HG02943 (cell line): ENCODE measurements around the gene IL12B.

ENCODE experiments used
- ATAC-seq: cut with Tn5 transposase; IDR thresholded peaks from one replicate; pipeline ENCODE4 v1.9.1; 2021; ENCODE audit warnings: mild to moderate bottlenecking, low read depth, moderate library complexity; ENCODE audit not compliant: unreplicated experiment

IL12B gene

GRCh38 chr5:159336586-159336985 is 6.3 kb upstream of the IL12B start:
- ATAC-seq = no peak

- no peak for ATAC-seq
Measured at GRCh38 chr5:159333545-159333925, 3.2 kb upstream of the IL12B start.

DNA sequence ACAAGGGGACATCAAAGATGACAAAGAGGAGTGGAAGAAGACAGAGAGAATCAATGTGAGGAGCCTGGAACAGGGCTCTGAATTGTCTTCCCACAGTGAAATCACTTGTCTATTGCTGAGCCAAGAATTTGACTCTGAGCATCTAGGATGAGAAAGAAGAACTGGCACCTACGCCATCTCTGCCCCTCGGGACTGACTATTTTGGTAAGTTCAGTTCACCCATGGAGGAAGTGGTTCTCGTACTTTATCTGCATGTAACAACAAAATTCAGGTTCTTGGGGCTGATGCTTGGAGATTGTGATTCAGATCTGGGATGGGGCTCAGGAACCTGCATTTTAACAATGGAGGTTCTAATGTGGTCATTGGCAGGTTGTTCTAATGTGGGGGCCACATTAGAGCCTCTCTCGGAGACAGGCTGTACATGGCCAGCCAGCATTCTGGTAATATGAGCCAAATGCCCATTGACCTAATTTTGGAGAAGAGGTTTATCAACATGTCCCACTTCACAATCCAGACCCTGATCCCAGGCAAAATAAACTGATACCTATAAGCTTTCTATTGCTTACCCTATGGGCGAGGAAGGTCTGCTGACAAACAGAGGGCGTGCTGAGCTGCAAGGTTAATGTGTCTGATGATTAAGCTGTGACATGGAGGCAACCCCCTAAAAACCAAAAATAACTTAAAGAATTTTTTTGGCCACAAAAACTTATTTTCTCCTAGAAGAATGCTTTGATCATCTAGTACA is 2.7 kb upstream of the IL12B start:
- no peak for ATAC-seq

- ATAC-seq = peak; percentile 61
Measured at GRCh38 chr5:159331093-159331973, 1.0 kb upstream of the IL12B start.

DNA sequence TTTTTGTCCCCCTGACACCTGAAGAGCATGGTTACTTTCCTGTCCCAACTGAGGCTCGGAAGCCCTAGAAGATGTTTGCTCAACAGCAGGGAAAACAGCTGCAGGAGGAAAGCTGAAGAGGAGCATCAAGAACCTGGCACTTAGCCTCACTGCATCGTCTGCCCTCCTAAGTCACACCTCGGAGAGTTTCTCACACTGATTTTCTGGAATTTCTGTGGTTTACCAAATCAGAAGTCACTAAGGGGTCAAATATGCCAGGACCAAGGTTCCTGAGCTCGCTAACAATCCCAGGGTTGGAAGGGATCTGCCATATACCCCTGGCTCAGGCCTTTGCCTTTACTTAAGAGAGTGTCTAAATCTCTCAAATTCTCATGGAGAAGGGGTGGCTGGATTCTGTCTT is 5.3 kb downstream of the IL12B start:
- no peak for ATAC-seq

GRCh38 chr5:159324102-159324755 is 6.1 kb downstream of the IL12B start:
- no peak for ATAC-seq

DNA sequence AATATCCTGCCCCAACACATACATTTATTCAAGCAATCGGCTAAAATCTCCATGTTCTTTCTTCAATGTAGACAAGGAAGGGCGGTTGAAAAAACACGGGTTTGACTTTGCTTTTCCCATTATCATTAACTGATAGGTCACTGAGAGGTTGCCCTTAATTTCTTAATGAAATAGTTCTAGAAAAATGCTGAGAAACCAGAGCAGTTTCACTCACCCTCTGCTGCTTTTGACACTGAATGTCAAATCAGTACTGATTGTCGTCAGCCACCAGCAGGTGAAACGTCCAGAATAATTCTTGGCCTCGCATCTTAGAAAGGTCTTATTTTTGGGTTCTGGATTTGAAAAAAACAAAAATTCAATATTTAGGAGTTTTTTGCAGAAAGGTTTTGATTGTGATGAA is 8.1 kb downstream of the IL12B start:
- ATAC-seq = no peak

GRCh38 chr5:159319832-159320231 is 10.5 kb downstream of the IL12B start:
- no peak for ATAC-seq

- no peak for ATAC-seq
Measured at GRCh38 chr5:159319363-159319762, 10.9 kb downstream of the IL12B start.

- ATAC-seq = no peak
Measured at GRCh38 chr5:159318448-159318847, 11.8 kb downstream of the IL12B start.

DNA sequence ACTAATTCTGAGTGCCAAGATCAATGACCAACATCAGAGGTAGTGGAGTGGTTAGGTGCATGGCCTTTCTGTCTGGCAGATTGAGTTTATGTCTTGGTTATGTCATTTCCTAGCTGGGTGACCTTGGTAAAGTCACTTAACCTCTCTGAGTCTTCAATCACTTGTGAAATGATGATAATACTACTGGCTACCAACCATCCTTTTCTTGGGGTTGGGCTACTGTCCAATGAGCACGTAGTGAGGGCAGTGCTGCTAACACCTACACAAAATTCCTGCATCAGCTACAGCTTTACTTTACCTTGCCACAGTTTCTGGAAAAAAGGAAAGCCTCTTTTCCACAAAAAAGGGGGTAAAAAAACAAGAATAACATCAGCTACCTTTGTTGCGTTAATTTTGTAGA is 12.4 kb downstream of the IL12B start:
- ATAC-seq = no peak

DNA sequence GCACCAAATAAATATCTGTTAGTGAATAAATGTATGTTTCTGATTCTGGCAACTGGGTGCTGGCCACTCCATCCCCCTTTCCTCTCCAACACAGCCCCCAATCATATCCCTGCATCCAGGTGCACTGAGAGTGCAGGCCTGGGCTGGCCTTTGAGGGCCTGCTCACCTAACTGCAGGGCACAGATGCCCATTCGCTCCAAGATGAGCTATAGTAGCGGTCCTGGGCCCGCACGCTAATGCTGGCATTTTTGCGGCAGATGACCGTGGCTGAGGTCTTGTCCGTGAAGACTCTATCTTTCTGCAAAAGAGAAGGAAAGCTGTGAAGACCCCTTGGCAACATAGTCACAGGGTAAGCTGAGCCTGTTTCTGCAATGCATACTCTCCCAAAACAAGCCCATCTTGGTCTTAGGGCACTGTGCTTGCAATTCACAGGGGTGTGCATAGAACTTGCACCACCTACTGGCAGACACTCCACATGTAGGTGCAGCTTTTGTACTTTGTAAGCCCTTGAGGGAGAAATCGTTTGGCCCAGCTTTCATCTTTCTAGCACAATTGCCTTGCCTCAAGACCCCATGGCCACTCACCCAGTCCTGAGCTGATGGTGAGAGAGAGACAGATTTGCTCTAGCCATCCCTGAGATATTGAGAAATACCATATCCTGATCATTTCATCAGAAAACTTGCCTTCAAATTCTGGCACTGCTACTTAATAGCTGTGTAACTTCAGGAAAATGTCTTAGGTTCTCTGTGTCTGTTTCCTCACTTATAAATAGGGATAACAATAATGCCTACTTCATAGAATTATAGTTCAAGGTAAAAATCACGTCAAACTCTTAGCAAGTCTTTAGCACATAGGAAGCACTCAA is 13.5 kb downstream of the IL12B start:
- ATAC-seq = no peak

DNA sequence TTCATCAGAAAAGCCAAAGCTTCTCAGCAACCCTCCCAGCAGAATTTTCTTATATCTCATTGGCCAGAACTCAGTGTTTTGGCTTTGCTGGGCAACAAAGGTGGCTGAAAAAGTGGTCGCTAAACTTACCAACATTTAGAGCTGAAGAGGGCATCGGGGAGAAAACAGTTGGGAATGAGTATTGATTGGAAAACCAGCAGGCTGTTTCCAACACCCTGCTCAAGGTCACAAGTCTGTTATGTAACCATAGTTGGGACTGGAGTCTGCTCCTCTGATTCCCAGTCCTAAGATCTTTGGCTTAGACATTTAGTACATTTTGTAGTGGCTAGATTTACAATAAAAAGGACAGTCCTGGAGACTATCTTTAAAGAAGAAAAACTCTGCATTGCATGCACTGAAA is 17.1 kb downstream of the IL12B start:
- ATAC-seq = no peak

GRCh38 chr5:159311063-159311462 is 19.2 kb downstream of the IL12B start:
- ATAC-seq = no peak

- no peak for ATAC-seq
Measured at GRCh38 chr5:159310511-159310910, 19.8 kb downstream of the IL12B start.

- ATAC-seq = no peak
Measured at GRCh38 chr5:159309689-159310433, 20.4 kb downstream of the IL12B start.

DNA sequence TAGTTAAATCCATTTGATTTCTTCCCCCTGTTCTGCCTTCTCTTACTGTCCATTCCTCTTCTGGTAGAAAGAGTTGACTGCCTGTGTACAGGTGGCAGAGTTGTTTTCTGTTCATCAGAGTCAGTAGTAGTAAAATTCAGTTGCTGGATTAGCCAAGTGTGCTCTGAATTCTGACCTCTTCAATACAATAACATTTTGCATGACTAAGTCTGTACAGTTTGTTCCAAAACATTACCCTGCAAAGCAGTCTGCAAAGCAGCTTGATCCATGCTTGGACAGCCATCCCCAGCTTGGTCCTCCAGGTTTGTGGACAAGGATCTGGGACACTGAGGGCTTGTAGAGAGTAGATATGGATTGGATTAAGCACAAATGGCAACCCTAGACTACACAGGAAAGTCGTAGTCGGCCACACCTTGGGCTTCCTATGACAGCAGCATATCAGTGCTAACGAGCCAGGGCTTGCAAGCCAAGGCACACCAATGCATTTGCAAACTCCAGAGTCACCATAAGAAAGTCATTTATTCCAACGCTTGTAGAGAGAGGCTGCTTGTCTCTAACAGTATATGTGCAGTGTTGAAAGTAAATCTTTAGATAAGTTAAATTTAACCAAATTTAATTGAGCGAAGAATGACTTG is 25.2 kb downstream of the IL12B start:
- no peak for ATAC-seq

- no peak for ATAC-seq
Measured at GRCh38 chr5:159303286-159303685, 27.0 kb downstream of the IL12B start.
